Measurements from ENCODE around the gene KCNA4.
A peak's percentile ranks its signal among the peaks of the same experiment; 100 is the strongest.
"Not testable (repeated sequence)": the region's sequence is repeated elsewhere in the genome, so short reads cannot be mapped to it uniquely, and the experiment has no call there.

The KCNA4 gene

DNA sequence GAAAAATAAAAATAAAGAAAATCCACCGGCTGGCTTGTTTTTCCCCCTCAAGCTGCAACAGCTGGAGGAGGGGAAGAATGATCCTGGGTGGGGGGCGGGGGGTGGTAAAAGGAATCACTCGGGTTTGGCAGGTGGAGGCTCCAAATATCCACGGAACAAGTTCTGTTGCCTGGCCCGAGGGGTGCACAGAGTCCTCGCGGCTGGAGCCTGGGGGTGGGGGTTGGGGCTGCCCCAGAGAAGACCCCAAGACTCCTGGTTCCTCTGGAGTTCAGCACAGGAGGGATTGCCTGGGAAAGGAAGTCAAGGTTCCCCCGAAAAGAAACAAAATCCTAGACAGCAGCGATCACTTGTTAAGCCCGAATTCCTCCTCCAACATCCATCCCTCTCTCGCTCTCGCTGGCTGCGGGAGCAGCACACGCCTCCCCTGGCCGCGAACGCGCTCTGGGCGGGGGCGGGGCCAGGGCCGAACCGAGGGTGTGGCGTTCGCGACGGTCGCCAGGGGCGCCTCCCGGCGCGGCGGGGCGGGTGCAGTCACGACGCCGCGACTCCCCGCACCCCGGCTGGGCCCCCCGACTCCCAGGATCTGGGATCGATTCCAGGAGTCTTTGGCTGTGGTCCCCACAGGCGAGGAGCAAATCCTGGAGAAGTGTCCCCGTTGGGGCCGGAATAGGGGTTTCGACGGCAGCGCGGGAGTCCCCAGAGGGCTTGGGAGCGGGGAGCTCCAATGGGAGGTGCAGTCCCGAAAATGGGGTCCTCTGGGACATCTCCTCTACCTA is at the start of gene KCNA4:
KCNA4 (minus strand) TSS at position 443 of the 776 bp plus-strand sequence. CDS start 4,352 bp downstream, outside the sequence.
- DNase-seq, result peak in 2 of 3 donors; percentile 0 to 8

DNA sequence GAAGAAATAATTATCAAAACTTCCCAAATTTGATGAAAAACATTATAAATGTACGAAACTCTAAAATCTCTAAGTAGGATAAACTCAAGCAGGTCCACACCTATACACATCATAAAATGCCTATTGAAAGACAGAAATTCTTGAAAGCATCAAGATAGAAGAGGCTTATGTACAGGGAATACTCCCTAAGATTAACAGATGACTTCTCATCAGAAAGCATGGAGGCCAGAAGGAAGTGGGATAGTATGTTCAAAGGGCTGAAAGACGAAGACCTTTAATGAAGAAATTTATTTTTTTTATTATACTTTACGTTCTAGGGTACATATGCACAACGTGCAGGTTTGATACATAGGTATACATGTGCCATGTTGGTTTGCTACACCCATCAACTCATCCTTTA is 45.3 kb upstream of the KCNA4 start:
- no peak for DNase-seq

DNA sequence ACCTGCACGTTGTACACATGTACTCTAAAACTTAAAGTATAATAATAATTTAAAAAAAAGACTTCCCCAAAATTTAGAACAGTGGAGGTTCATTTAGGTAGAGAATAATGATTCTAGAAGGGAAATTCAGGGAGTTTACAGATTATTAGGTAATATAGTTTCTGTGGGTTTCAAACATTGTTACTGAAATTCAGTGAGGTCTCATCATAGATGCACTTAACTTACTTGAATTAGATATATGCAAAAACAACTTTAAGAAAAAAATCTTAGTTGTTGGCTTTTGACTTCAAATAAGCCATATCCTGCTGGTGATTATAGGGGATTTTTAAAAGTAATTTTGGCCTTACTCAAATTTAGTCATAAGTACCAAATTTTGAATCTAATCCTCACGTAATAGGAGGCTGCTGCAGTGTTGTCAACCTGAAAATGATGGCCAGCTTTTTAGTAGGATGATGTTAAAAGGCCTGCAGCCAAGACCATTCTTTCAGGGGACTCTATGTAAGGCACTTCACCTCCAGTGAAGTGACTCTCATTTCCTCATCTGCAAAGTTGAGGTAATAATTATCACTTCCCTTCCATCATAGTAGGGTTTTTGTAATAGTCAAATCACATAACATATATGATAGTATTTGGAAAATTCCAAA is 42.5 kb upstream of the KCNA4 start:
- DNase-seq, result no peak

DNA sequence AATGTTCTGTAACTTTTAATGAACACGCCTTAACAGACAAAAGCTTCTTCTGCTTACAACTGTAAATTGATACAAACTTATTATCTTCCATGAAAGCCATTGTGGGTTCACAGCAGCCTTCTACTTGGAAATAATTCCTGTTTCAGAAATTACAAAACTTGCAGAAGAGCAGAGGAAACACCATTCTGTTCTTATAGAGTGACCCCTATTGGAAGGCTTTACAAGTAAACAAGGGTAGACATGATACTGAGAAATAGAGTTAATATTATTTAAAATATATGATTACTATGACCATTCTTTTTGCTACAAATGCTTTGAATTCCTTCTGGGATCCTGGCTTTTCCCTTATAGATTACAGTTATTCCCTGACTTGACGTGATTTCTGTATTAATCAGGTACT is 32.4 kb upstream of the KCNA4 start:
- no peak for DNase-seq

DNA sequence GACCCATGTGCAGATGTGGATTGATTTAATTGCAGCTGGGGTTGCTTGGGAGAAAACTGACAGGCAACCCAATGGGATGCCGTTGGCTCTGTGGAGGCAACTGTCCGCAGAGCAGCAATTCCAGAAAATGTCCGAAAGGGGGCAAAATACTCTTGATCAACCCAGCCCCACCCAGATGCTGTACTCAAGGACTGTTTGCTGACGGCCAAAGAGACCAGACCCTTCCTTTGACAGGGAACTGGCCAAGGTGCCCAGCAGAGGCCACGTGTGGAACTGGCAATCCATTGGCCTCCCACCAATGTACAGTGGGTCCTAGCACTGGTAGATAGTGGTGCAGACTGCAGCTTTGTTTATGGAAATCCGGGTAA is 29.7 kb upstream of the KCNA4 start:
- DNase-seq, result no peak

DNA sequence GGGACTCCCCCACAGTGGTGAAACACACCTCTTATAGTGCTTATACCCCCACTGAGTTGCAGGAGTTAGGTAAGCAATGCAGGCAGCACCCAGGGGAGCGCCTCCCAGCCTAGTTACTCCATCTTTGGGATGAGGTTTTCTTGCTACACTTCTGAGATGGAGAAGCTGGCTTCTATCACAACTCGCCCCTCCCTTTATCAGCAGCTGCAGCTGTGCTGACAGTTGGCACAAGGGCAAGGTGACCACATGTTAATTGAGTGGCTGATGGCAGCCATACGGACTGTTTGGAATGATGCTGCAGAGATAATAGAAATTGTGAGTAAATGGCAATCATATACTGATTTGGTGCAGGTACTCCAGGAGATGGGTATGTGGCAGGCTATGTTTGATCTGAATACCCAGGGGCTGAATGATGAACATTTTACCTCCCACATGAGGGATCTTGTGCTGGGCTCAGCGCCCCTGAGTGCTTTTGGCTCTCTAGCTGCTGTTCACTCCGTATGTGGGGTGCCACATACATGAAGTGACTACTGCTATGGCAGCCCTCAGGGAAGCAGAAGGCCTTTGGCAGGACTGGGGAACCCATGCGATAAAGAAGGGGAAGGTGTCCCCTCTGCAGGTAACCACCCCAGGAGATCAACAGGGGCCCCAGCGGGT is 29.2 kb upstream of the KCNA4 start:
- DNase-seq, result no peak

DNA sequence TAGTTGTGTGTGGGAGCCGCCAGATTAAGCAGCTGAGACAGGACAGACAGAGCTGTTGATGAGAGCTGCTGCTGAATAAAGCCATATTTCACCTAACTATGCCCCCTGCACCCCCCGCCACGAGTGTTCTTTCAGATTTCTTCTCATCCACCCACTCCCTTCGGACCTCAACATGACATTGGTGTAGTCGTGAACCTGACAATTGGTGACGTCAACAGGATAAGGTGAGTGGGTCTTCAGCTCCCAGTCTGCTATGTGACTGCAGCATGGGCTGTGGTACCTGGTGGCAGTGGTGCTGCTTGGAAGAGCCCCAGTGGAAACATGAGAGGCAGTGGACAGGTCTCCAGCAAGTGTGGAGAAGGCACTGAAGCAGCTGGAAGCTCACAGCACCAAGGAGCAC is 28.3 kb upstream of the KCNA4 start:
- no peak for DNase-seq

DNA sequence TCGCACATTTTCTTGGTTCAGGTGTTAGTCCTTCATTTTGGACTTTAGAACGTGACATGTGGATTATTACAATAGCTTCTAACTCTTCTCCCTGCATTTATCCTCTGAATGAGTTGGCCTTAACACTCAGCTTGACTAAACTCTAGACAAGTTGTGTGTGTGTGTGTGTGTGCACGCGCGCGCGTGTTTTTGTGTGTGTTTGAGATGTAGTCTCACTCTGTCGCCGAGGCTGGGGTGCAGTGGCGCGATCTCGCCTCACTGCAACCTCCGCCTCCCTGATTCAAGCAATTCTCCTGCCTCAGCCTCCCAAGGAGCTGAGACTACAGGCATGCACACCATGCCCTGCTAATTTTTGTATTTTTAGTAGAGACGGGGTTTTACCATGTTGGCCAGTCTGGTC is 24.3 kb upstream of the KCNA4 start:
- DNase-seq, result no peak

DNA sequence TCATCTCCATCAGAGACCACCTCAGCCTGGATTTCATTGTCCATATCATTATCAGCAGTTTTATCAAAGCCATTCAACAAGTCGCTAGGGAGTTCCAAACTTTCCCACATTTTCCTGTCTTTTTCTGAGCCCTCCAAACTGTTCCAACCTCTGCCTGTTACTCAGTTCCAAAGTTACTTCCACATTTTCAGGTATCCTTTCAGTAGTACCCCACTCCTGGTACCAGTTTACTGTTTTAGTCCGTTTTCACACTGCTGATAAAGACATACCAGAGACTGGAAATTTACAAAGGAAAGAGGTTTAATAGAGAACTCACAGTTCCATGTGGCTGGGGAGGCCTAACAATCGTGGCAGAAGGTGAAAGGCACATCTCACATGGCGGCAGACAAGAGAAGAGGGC is 17.9 kb upstream of the KCNA4 start:
- DNase-seq, result not testable (repeated sequence)

DNA sequence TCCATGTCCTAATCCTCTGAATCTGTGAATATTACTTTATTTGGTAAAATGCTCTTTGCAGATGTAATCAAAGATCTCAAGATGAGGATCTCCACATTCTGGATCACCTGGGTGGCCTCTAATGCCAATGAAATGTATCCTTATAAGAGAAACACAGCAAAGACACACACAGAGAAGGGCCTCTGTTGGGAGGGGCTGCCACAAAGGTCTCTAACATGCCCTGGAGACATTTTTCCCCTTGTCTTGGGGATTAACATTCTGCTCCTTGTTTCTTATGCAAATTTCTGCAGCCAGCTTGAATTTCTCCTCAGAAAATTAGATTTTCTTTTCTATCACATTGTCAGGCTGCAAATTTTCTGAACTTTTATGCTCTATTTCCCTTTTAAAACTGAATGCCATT is 17.3 kb upstream of the KCNA4 start:
- DNase-seq, result not testable (repeated sequence)

DNA sequence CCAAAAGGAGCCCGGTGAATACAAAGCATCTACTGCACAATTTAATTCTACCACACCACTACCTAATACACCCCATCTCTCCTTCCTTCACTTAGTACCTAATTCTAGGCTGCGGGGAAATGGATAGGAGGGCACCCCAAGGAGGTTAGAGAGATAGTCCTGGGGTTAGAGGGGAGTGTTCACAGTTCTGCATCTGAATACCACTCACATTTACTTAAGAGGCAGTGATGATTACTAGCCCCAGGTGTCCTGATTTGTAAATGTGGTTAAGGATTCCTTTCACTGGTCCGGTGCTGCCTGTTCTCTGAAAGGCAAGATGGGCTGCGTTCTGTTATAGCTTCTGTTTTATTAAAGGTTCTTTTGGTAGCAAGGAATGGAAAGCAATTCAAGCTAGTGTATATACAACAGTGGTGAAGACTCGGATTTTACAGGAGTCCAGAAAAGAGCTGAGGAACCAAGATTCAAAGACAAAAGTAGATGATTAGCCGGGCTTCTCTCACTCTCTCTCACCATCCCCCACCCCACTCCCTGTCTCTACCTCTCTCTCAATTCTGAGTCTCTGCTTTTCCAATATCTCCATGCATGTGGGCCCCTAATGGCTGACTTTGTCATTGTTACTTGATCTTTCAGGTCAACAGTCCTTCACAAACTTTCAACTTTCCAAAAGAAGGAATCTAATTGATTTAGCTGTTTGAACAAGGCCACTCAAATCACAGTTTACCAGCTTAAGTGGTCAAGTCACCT is 8.7 kb upstream of the KCNA4 start:
- no peak for DNase-seq

DNA sequence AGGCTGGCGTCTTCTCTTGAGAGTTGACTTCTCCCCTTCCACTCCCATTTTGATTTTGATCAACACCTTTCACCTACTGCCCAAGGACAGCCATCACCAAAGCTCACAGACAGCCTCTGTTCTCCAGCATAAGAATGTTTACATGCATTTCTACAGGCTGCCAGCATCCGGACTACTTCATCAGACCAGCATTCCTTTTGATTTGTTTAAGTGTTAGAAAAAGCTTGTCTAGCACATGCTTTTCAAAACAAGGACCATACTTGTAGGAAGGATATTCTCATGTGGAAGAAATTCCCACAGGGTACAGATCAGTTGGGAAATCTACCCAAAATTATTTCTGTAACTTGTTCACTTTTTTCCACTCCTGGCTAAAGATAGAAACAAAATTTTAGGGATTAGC is 6.2 kb upstream of the KCNA4 start:
- DNase-seq, result no peak

DNA sequence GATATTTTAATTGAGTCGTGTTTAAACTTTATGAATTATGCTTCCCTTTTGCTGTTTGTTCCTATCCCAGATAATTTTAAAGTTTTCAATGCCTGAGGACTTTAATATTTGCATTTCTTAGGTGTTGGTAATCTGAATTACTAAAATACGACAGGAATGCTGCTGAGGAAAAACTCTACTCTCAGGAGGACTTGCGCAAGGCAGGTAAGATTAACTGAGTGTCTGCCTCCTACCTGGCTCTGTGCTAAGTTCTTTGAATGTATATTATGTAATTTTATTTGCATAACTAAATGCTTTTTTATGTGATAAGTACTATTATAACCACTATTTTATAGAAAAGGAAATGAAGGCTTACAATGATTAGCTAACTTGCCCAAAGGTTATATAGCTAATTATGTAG is 2.7 kb upstream of the KCNA4 start:
- DNase-seq, result no peak

DNA sequence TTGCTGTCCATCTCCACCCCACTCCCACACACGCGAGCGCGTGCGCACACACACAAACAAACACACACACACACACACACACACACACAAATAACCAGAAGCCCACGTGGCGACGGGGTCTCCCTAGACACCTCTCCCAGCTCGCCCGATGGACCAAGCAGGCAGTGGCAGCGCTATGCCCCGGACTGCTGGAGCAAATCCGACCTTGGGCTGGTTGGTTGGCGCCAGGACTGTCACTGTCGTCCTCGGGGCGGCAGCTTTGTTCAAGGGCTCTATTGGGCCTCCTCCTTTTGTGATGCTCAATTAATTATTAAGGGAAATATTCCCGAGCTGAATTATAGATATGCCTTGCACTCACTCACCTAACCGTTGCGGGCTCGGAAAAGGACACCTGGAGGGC is 1.7 kb upstream of the KCNA4 start:
- no peak for DNase-seq

DNA sequence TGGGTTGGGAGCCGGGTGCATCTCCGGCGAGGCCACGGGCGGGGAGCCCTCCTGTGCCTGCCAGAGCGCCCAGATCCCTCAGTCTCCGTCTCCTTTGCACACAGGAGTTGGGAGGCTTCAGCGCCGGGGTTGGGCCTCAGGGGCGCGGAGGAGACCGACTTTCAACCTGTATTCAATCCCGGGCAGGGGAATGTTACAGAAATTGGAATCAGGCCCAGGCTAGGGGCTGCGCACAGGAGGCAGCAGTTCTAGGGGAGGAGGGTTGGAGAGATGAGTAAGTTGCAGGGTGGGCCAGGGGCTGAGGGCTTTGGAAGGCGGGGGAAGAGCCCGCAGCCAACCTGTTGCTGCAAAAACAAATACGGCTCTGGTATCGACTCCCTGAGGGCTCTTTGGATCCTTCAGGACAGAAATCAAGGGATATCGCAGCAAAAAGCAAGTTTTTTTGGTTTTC is 640 bp upstream of the KCNA4 start:
- no peak for DNase-seq

DNA sequence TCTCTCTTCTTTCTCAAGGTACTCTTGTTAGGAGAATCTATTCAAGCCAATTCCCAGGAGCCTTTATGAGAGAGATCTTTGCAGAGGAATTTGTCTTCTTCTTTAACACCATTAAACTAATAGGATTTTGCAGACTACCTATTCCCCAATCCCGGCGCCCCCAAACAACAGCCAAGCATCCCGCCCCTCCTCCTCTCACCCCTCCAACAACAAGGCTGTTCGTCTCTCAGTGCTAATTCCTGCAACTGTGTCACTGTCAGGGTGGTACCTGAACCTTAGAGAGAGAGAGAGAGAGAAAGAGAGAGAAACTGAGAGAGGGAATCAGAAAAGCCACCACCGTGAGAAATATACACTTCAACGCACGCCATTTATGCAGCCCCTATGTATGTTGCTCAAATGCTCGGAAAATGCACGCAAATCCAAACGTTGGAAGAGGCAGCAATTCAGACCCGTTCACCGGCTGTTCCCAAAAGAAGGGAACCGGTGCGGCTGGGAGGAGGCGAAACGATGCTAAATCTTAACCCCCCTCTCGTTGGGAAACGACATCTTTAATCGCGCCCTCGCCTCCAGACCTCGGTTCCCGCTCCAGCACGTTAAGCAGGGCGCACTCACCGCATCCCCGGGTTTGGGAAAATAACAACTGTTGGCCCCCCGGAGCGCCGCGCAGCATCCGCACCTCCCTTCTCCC is 961 bp downstream of the KCNA4 start:
- no peak for DNase-seq

DNA sequence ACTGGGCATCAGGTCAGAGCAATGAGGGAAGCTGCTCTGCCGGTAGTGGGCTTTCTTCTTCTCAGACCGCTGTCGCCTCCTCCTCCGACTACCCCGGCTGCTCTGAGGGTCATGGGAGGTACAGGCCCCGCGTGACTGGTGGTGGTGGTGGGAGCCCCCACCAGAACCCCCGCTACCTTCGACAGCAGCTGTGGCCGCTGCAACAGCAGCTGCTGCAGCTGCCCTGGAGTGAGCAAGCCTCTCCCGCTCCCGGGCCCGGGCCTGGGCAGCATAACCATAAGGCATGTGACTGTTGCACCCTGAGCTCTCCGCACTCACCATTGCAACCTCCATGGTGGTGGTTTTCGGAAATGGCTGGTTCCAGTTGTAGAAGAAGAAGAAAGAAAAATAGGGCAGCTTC is 4.5 kb downstream of the KCNA4 start:
- DNase-seq, result no peak

DNA sequence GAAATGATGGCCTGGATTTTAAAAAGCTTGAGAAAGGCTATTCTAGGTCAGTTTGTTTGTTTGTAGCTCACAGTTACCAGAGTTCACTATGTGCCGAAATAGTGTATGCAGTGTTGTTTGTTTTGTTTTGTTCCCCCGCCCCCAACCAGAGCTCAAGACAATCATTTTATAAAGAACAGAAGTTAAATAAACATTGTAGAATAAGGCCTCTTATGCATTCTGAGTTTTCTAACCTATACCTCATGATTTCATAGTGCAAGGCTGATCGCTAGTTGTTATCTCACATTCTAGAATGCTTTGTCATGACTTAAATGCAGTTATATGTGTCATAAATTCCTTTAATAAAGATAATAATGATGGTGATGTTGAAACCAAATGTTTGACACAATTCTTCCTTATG is 7.8 kb downstream of the KCNA4 start:
- no peak for DNase-seq

DNA sequence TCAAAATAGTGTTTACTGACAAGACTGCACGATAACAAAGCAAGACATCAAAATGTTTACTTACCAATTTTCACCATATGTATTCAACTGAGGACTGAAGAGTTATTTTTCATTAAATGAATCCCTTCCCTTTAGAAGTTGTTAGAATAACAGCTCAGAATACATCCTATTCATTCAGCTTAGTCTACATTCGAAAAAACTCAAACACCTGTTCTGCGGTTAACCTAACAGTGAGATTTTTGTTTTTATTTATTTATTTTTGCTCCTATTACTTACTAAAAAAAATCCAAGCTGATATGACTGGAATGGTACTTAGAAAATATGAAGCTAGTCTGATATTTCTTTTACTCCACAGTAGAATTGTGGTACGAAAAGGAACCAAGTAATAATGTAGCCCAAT is 10.0 kb downstream of the KCNA4 start:
- DNase-seq, result no peak

DNA sequence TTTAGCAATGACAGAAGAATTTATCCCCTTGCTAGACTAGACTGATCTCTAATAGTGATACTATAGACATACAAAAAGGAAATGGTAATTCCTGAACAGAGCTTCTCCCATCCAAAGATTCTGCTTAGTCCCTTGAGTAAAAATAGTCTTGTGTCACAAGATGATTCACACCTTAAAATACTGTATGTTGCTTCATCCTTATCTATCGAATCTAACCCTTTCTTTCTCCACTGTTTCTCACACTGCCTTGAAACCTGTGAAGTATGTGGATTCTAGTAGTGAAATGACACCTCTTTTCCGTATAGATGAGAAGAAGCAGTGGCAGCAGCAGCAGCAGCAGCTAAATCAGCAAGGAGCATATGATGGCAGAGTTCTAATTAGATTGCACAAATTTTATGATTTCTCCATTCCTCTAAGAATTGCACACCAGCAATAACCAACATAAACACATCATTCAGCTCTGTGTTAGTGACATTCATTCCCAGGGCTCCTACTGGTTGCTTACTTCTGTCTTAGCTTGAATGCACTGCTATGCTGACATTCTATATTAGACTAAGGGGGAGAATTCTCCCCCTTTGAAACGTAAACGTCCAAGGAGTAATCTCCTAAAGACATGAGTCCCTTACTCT is 14.6 kb downstream of the KCNA4 start:
- no peak for DNase-seq

DNA sequence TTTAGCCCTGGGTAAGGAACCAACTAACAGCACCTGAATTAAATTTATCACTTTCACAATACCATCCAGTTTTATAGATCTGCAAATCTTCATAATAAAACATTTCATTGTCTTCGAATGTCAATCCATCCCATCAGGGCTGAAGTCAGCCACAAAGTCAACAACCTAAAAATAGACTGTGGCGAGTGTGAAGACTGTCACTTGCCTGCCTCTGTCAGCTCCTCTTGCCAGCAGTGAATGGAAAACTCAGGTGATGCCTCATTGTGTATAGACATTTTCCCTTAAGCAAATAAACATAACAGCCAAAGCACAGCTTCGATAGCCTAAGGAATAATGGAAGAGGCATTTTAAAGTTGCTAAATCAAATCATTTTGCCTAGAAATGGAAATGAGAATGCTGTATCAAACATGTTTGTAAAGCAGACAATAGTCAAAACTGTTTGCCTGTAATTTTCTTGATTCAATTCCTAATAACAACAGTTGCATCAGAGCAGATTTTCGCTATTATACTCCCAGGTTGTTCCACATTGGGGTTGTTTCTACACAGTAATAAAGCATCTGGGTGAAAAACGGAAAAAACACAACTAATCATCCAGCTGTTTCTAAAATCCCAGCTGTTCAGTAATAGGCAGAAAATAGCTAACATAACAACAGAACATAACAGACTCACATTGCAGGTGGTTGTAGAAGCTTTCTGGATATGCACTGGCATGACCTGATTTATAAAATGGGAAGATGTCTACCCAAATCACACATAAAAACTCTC is 15.7 kb downstream of the KCNA4 start:
- no peak for DNase-seq

DNA sequence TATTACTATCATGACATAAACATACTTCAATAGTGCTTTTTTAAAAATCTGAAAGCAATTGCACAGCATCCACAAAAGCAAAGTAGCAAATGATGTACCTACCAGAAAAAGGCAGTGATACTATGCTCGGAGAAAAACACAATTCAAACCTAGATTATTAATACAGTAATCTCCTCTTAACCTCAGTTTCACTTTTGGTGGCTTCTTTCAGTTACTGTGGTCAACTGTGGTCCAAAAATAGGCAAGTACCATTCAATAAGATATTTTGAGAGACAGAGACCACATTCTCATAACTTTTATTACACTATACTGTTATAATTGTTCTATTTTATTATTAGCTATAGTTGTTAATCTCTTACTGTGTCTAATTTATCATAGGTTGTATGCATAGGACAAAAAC is 20.8 kb downstream of the KCNA4 start:
- no peak for DNase-seq

Measured in suppressor macrophage treated with lipopolysaccharide for 1 hour (primary cell).